Stimulated activated CD4-positive, alpha-beta T cell treated with anti-CD3 and anti-CD28 coated beads, TNF-alpha, amount 100 ng/mL, for 24 hours (primary cell): ENCODE results near the gene TTC7B.

Experiments
- DNase-seq, 3 experiments: peaks; one replicate each; pipeline ENCODE4 v3.0.0-alpha.2; 2020; ENCODE audit warnings: low read depth in 3 of 3

The TTC7B gene

GRCh38 chr14:90490720-90491050, 325.5 kb downstream of the TTC7B start:
- DNase-seq, result no peak

- DNase-seq, result no peak
Measured at GRCh38 chr14:90489916-90490719, 326.1 kb downstream of the TTC7B start.

GRCh38 chr14:90489306-90489705, 326.9 kb downstream of the TTC7B start:
- DNase-seq, result no peak

DNA sequence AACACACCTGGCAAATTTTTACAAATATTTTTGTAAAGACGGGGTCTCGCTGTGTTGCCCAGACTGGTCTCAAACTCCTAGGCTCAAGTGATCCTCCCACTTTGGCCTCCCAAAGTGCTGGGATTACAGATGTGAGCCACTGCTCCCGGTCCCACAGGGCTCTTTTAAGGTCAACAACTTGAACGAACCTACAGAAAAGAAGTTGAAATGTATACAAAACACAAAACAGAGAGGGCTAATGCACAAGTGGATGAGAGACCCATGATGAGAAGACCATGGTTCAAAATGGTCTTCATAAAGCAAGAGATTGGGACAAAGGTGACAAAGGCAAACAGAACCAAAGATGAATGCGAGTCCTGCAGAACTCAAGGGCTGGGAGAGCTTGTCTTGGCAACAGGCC, 328.0 kb downstream of the TTC7B start:
- DNase-seq, result no peak

DNA sequence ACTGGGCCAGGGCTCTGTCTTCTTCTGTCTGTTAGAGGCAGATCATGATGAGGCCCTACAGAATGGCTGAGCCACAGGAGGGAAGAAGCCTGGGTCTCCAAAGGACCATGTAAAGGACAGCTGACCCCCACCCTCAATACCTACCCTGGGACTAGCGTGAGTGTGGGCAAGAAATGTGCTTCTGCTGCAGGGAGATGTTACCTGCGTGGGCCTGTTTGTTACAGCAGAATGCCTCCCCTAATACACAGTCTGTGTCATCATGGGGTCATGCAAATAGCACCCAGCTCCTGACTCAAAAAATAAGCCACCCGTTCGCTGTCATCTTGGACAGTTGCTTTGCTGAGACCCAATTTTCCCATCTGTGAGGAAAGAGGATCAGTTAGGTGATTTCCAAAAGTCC, 328.8 kb downstream of the TTC7B start:
- DNase-seq, result no peak

GRCh38 chr14:90487031-90487430, 329.2 kb downstream of the TTC7B start:
- no peak for DNase-seq

DNA sequence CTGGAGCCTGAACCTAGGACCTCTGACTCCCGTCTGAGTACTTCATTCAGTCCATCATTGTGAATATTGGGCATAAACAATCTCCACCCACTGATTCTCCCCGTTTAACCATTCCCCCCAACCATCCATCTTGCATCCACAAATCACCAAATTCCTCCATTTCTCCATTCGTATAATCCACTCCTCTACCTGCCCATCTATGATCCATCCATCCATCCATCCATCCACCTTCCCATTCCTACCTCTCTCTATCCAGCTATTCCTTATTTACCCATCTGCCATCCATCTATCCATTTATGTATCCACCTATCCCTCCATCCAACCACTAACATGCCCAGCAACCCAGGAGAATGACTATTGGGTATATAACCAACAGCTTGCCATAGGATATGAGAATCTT, 331.9 kb downstream of the TTC7B start:
- DNase-seq, result no peak

DNA sequence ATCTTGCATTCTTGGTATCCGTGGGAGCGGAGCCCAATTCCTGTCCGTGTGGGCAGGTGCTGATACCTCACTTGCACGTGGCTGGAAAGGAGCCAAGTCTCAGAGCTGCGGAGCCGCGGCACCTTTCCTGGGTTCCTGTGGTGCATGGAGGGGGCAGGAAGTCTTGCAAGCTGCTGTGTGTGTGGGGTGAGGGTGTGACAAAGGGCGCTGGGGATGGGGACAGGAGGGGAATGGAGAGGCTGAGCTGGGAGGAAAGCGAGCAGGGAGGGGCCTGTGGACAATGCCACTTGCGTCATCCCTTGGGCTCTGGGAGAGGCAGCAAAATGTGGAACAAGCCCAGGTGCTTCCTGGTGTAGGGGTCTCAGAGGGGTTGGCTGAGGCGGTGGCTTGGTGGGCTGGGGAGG, 332.7 kb downstream of the TTC7B start:
- DNase-seq, result peak in 1 of 3 experiments; percentile 29

- DNase-seq, result no peak
Measured at GRCh38 chr14:90483117-90483516, 333.1 kb downstream of the TTC7B start.

GRCh38 chr14:90475298-90475697, 340.9 kb downstream of the TTC7B start:
- no peak for DNase-seq
